Kidney (tissue), 14 donors: ENCODE measurements around the gene RNF41. TPM values are rescaled to one million over a fixed set of nuclear protein-coding genes. Genes with fewer than 3 reads are reported as not detected.

Source experiments
- DNase-seq, 5 donors: peaks; one replicate each; pipeline ENCODE4 v3.0.0-alpha.2; 2013 to 2020
- FAIRE-seq: peaks from 2 replicates; lab custom pipeline; 2012; peaks lifted over from hg19 to GRCh38; lab: Jason Lieb, UNC
- H3K27ac ChIP-seq, 2 donors: one replicate each; pipeline ENCODE4 v1.7.0; 2013; ENCODE audit warnings: low read depth in 2 of 2, low read length in 2 of 2, inconsistent platforms in 1 of 2
- H3K27me3 ChIP-seq: one replicate; pipeline ENCODE4 v1.7.1; 2013; ENCODE audit warnings: low read length, inconsistent platforms; ENCODE audit not compliant: control insufficient read depth, insufficient read depth
- H3K36me3 ChIP-seq, 3 donors: one replicate each; pipeline versions ENCODE4 v1.7.0 to v1.7.1; 2013; ENCODE audit warnings: low read length in 3 of 3, control low read depth in 1 of 3, inconsistent platforms in 1 of 3; ENCODE audit not compliant: insufficient read depth in 3 of 3, control insufficient read depth in 2 of 3
- H3K4me1 ChIP-seq, 3 donors: one replicate each; pipeline versions ENCODE4 v1.7.0 to v1.7.1; 2013; ENCODE audit warnings: low read length in 3 of 3, inconsistent platforms in 1 of 3, low read depth in 1 of 3; ENCODE audit not compliant: control insufficient read depth in 2 of 3, insufficient read depth in 2 of 3
- H3K4me3 ChIP-seq, 3 donors: one replicate each; pipeline versions ENCODE4 v1.7.0 to v1.8.1; 2013; ENCODE audit warnings: low read length in 3 of 3, control low read depth in 1 of 3, inconsistent platforms in 1 of 3
- H3K9ac ChIP-seq, 3 donors: one replicate each; pipeline versions ENCODE4 v1.7.0 to v1.7.1; 2013; ENCODE audit warnings: low read length in 3 of 3, control low read depth in 1 of 3, inconsistent platforms in 1 of 3
- H3K9me3 ChIP-seq, 3 donors: one replicate each; pipeline versions ENCODE4 v1.7.0 to v1.7.1; 2013; ENCODE audit warnings: low read length in 3 of 3, control low read depth in 1 of 3, inconsistent platforms in 1 of 3; ENCODE audit not compliant: control insufficient read depth in 2 of 3, insufficient read depth in 1 of 3
- CTCF ChIP-seq: IDR thresholded peaks from 3 replicates; pipeline ENCODE4 v1.5.1; 2012; ENCODE audit warnings: mild to moderate bottlenecking, moderate library complexity, borderline replicate concordance; ENCODE audit not compliant: insufficient read depth; ENCODE audit errors: extremely low read depth
- intact Hi-C: fragments of 100-400 bp; cut with DNase I; formaldehyde crosslinking; loops from one replicate; pipeline ENCODE4 v1.11.1; 2022
- polyA plus RNA-seq: library from polyadenylated mRNA; stranded (reverse); fragments of 350-450 nt; fragmentation: Illumina TruSeq; extraction: RNeasy Lipid Tissue Mini Kit (QIAGEN cat#74804); gene quantifications from one replicate; pipeline ENCODE4 v1.2.3, GENCODE V29; 2014; ENCODE audit warnings: low read depth, low replicate concordance; ENCODE audit not compliant: insufficient read depth
- total RNA-seq: library from RNA; stranded (reverse); fragmentation: NEBNext Ultra II Directional; extraction: Animal tissue kit (Norgen Biotek cat#: 25700); gene quantifications from one replicate; pipeline ENCODE4 v1.2.1, GENCODE V29; 2021
- donor health status: control.
- donor health status: control.
- donor health status: control.
- donor health status: control.
- donor health status: control.
- donor health status: DM: yes; HTN: yes; CAD: no.
- donor health status: Normal renal cell carcinoma (clear cell type).

The RNF41 gene
- total and polyA plus RNA-seq, 2 donors from 2014 or later: 17.6 to 45.5 TPM

GRCh38 chr12:56206452-56207166 is 15.1 kb downstream of the RNF41 start:
- H3K4me3 ChIP-seq: no peak overlapping the region
- no peaks in the 10 kb centered on the region for H3K27me3 ChIP-seq
- FAIRE-seq (no peak), DNase-seq (peak in 4 of 5 donors; percentile 56 to 74 (median 64))
- H3K36me3 ChIP-seq: peaks cover 11 to 43% (median 34%) of the 10 kb centered on the region in 3 donors
- intact Hi-C loops: no loop called here
- peak; percentile 38 for TF ChIP-seq CTCF
- no peaks in the 10 kb centered on the region for H3K9me3 ChIP-seq
- H3K27ac ChIP-seq: no peak overlapping the region
- no peak overlapping the region for H3K9ac ChIP-seq
- H3K4me1 ChIP-seq: no peaks in the 10 kb centered on the region

- H3K4me3 ChIP-seq: no peak overlapping the region
- H3K27ac ChIP-seq: no peak overlapping the region
- no peaks in the 10 kb centered on the region for H3K4me1 ChIP-seq
- no peak for TF ChIP-seq CTCF
- intact Hi-C loops: no loop called here
- peaks cover 11 to 41% (median 32%) of the 10 kb centered on the region in 3 donors for H3K36me3 ChIP-seq
- no peaks in the 10 kb centered on the region for H3K27me3 ChIP-seq
- no peak for FAIRE-seq
- no peak for DNase-seq
- no peaks in the 10 kb centered on the region for H3K9me3 ChIP-seq
- H3K9ac ChIP-seq: no peak overlapping the region
Observed at GRCh38 chr12:56205445-56205844, 16.3 kb downstream of the RNF41 start.

GRCh38 chr12:56204275-56204674 is 17.4 kb downstream of the RNF41 start:
- Histone ChIP-seq H3K4me1 (no peaks in the 10 kb centered on the region), H3K27ac (no peak overlapping the region), H3K9me3 (no peaks in the 10 kb centered on the region), H3K27me3 (no peaks in the 10 kb centered on the region), H3K9ac (no peak overlapping the region), H3K36me3 (peaks cover 11 to 34% (median 25%) of the 10 kb centered on the region in 3 donors), H3K4me3 (no peak overlapping the region)
- FAIRE-seq: no peak
- no peak for DNase-seq
- no peak for TF ChIP-seq CTCF
- intact Hi-C loops: no loop called here

- no peak for FAIRE-seq
- intact Hi-C loops: no loop called here
Observed at GRCh38 chr12:56202838-56203237, 18.9 kb downstream of the RNF41 start.

More at GRCh38 chr12:56202838-56203237, 18.9 kb downstream of the RNF41 start:
- DNase-seq: no peak
- Histone ChIP-seq H3K9me3 (no peaks in the 10 kb centered on the region), H3K4me3 (no peak overlapping the region), H3K27ac (no peak overlapping the region), H3K4me1 (no peaks in the 10 kb centered on the region), H3K27me3 (no peaks in the 10 kb centered on the region), H3K9ac (no peak overlapping the region), H3K36me3 (peaks cover 8 to 30% (median 20%) of the 10 kb centered on the region in 3 donors)
- no peak for TF ChIP-seq CTCF
